ENCODE results near the gene TMEM125.

The TMEM125 gene

GRCh38 chr1:43315963-43316737 lies 46.4 kb downstream of the TMEM125 start:
- H3K4me3 ChIP-seq (ENCODE audit: low read length), result no peak overlapping the region
- no peak for DNase-seq (ENCODE audit: low read depth)
- TF ChIP-seq CTCF (conservative IDR thresholded peaks at IDR 0.05; ENCODE audit: low read depth, low read length), result no peak

- TF ChIP-seq CTCF (conservative IDR thresholded peaks at IDR 0.05; ENCODE audit: low read depth, low read length), result peak; percentile 35
- H3K4me3 ChIP-seq (ENCODE audit: low read length), result no peak overlapping the region
- DNase-seq (ENCODE audit: low read depth), result no peak
These were observed 47.1 kb downstream of the TMEM125 start for GRCh38 chr1:43316738-43317520.

- DNase-seq (ENCODE audit: low read depth), result no peak
- no peak for TF ChIP-seq CTCF (conservative IDR thresholded peaks at IDR 0.05; ENCODE audit: low read depth, low read length)
- H3K4me3 ChIP-seq (ENCODE audit: low read length), result no peak overlapping the region
These were observed 48.2 kb downstream of the TMEM125 start for GRCh38 chr1:43317817-43318471.

DNA sequence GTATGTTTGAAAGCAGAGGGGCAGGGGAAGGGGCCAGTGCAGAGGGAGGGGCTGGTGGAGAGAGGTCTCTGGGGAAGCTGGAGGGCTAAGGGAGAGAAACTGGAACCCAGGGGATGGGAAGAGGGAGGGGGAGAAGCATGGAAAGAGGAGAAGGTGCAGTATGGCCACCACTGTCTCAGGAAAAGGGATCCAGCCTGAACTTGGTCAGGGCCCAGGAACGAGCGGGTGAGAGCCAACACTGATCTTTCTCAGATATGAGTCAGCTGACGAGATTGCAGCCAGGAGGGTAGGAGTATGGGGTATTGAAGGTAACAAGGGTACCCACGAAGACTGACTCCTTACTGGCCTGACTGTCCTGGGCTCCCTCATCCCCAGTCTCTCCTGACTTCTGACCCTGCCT lies 49.0 kb downstream of the TMEM125 start:
- H3K4me3 ChIP-seq (ENCODE audit: low read length), result no peak overlapping the region
- no peak for TF ChIP-seq CTCF (conservative IDR thresholded peaks at IDR 0.05; ENCODE audit: low read depth, low read length)
- DNase-seq (ENCODE audit: low read depth), result no peak

DNA sequence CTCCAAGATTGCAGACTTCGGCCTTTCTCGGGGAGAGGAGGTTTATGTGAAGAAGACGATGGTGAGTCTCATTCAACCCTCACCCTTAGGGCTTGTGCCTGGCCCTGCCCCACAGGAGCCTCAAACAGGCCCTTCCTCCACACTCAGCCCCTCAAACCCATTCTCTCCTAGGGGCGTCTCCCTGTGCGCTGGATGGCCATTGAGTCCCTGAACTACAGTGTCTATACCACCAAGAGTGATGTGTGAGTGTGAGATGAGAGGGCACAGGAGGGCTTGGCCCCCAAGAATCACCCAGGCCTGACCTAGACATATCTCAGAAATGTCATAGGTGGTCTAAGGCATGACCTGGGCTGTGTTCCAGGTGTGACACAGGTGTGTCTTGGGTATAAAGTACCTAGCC lies 49.5 kb downstream of the TMEM125 start:
- no peak for DNase-seq (ENCODE audit: low read depth)
- TF ChIP-seq CTCF (conservative IDR thresholded peaks at IDR 0.05; ENCODE audit: low read depth, low read length), result no peak

DNA sequence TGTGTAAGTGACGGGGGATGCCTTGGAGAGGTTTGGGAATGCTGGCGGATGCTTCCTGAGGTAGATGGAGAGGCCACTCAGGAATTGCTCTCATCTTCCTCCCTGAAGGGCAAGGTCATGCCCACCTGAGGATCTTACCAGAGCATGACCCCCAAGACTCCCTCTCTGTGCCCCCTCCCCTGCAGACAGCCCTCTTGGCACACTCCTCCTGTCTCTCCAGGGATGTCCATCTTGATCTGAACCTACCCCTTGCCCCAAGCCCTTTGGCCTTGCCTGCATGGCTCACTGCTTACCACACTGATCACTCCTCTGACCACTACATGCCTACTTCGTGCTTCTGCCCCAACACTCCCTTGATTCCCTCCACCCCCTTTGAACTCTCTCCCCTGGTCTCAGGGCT lies 50.0 kb downstream of the TMEM125 start:
- no peak for TF ChIP-seq CTCF (conservative IDR thresholded peaks at IDR 0.05; ENCODE audit: low read depth, low read length)
- H3K4me3 ChIP-seq (ENCODE audit: low read length), result no peak overlapping the region
- DNase-seq (ENCODE audit: low read depth), result no peak

More for the DNA sequence above, 49.5 kb downstream of the TMEM125 start:
- H3K4me3 ChIP-seq (ENCODE audit: low read length), result no peak overlapping the region
